HS-27A (cell line): ENCODE measurements around the gene OSM.

ENCODE experiments used
- DNase-seq: peaks from one replicate; pipeline ENCODE4 v3.0.0-alpha.2; 2012; ENCODE audit warnings: low read depth, missing footprints

Gene OSM

DNA sequence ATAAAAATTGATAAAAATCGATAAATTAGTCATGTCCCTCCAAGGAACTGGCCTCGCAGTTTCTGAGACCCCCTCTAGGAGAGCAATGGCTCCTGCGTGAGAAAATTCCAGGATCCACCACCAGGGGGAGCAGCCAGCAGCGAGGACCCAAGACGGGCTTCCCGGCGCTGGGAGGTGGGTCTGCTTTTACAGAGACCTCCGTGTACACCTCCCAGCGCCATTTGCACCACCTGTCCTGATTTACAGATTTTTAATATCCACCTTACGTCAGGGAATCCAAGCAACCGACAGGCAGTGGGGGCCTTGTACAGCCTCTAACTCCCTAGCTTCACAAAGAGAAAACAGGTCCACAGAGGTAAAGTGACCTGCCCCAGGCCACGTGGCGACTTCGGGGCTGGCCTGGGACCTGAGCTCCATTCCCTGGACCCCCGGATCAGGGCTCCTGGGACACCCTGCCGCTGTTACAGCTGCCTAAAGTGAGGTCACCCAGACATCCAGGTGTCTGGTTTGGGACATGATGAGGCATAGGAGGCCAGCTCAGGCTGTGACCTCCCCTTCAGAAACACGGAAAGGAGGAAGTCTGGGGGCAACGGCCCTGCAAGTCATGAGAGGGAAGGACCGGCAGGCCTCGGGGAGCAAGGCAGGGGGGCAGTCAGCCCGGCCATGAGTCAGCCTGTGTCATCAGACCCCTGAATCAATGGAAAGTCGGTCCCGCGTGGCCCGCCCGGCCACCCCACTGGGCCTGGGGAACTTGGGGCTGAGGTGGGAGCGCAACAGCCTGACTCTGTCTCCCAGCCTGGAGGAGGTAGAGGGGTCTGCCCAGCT, 3.5 kb downstream of the OSM start:
- no peak for DNase-seq

DNA sequence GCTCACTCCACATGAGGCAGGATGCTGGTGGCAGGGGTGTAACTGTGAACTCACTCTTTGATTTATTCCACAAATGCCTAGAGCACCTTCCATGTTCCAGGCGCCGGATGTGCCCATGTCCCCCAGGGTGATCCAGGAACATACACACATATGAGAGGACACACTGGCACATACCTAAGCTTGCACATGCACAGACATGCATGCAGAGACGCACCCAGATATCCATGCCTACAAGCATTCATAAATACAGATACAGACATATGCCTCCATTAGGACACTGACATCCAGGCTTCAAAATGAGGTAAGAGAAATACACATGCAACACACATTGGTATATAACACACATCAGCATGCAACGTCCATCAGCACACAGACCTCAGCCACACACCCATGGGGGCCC, 4.5 kb downstream of the OSM start:
- DNase-seq, result no peak

DNA sequence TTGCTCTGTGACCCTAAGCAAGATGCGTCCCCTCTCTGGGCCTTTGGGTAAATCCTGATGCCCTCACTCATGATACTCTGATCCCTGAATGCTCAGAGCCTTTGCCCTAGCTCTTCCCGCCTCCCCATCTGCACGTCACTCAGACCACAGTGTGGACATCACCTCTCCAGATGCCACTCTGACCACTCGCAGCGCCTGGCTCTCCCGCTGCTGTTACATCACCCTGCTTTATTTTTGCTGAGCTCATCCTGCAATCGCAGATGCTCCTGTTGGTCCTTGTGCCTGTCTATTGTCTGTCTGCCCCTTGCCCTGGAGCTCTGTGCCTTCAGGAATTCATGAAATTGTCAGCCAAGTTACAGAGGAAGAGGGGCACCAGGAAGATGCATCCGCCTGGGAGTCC, 5.5 kb downstream of the OSM start:
- DNase-seq, result no peak

DNA sequence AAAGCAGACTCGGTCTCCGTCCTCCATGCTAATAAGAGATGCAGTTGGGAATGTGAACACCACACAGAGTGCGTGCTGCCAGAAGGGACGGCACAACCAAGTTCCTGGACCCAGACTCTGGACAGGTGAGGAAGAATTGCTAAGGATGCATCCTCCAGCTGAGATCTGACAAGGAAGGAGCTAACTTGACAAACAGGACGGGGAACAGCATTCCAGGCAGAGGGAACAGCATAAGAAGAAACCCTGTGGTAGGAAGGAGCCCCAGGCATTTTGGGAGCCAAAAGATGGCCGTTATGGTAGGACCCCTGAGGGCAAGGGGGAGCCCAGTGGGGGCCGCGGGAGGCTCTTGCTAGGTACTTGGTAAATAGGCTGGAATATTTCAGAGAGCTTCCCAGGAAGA, 6.0 kb downstream of the OSM start:
- DNase-seq, result no peak

DNA sequence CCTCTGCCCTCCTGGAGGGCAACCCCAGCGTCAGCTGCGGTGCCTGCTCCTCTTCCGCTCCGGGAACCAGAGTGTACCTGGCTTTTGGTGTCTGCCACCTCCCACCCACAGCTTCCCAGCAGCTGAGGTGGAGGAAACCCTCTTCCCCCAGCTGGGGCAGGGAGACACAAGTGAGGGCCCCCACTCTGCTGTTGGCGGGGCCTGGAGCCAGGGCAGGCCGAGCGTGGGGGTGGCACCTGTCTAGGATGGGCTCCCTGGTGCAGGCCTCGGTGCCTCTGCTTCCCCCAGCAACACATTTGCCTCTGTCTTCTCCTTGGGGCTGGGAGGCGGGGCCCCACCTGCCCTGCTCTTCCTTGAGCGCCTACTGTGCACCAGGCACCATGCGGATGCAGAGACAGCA, 6.4 kb downstream of the OSM start:
- no peak for DNase-seq

DNA sequence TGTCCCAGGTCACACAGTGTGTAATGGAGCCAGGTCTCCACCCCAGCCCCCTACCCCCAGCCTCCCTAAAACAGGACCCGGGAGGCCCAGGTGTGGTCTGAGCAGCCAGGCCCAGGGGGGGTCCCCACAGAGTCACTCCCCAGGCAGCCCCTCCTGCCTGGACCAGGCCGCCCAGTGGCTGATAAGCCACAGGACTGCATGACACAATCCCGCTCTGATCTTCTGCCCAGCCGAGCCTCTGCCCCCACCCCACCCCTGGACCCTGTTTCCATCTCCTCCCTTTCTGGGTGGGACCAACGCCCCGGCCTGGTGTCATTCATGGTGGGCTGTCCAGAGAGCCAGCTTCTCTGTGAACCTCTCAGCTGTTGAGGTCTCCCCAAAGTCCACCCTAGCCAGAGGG, 12.3 kb downstream of the OSM start:
- DNase-seq, result no peak

DNA sequence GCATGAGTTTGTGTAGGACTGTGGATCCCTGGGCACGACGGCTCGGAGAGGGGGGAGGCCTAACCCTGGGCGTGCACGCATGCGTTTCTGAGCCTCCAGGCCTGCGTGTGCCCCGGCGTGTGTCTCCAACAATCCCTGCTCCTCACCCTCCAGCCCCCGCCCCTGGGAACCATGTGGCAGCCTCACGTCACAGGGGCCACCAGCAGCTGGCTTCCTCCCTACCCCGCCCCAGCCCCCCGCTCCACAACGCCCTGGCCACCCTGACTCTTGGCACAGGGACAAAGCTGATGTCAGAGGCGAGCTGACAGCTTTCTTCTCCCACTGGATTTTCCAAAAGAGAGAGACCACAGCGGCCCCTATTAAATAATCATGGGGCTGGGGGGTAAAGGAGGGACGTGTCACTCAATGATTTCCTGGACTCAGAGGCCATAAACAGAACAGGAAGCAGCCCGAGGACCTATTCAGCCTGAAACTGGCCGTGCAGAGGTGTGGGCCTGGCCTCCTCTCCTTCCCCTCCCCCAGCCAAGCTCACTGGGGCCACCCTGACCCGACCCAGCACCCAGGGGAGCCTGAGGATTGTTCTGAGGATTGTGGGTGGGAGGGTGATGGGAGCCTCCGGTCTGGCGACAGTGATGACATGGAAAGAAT, 13.3 kb downstream of the OSM start:
- no peak for DNase-seq

DNA sequence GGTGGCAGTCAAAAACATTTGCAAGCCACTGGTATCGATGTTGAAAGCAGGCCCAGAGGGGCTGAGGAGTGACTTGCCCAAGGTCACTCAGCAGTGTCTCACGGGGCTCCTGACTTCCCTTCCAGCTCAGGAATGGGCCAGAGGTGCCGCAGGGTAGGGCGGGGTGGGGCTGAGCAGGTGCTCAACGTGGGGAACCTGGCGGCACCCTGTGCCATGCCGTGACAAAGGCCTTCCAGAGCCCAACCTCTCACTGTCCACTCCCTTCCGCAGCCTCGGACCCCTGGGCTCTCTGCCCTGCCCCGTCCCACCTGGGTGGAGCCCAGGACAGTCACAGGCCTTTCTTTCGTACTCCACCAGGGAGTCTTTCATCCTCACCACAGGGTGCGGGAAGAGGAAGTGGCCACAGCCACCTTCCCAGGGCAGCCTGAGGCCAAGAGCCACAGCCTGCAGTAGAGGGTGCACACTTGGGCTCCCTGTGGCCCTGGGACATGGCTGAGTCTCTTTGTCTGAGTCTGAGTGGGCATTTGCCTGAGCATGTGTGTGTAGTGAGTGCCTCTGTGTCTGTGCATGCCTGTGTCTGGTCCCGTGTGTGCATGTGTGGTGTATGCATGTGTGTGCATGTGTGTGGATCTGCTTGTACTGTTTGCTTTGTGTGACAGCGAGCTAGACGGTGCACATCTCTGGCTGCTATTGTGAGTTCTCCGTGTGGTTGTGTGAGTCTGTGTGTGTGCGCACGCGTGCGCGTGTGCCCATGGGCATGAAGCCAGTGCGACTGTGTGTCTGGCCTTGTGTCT, 14.0 kb downstream of the OSM start:
- DNase-seq, result no peak

DNA sequence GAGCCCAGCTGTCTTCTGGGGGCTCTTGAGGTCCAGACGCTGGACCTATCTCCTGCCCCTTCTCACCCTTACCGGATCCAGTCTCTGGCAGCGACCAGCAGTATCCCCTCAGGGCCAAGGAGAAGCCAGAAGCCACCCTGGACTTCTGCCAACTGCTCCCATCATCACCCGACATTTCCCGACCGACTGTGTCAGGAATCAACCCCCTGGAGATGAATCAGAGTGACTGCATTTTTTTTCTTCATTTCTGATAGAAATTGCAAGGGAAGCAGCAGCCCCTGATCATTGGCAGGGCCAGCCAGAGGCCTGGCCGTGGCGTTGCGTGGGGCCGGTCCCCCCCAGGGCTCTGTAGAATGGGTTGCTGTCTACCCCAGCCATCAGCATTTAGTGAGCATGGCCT, 14.9 kb downstream of the OSM start:
- no peak for DNase-seq

DNA sequence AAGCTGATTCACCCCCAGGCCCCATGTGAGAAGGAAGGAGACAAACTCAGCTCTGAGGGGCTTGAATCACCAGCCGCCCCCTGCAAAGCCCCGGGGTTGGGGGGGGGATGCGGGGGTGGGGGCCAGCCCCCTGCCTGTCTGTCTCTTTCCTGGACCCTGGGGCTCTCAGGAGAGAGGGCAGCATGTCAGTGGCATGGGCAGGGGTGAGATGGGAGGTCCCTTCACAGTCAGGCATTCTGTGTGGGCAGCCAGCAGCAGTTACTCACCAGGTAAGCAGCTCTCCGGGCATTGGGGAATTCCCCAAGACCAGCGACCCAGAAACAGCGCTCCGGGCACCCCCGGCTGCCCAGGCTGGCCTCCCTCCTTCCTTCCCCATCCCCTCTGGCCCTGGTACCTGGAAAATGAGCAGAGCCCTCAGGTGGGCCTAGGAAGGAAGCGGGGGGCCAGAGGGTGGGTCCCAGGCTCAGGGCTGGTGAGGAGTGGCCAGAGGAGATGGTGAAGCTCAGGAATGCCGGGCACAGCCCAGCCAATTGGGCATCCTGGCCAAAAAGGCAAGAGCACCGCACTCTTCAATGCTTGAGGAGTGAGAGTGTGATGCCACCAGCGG, 15.9 kb downstream of the OSM start:
- no peak for DNase-seq

DNA sequence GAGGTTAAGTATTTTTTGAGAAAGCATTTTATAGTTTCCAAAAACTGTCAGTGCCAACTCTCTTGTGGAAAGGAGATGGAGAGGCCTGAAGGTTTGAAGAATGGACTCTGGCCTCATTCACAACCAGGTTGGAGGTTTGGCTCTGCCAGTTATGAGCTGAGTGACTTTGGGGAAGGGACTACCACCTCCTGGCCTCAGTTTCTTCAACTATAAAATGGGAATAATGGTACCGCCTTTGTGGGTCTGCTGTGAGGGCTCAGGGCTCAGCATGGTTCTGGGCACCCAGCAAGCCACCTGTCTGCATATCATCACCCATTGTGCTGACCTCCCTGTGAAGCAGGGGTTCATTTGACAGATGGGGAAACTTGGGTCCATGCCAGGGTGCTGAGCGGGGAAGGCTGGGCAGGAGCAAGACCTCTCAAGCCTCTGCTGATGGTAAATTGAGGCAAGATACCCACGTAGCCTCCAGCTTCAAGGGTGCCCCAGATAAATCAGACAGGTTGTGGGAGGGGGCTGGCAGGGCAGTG, 16.5 kb downstream of the OSM start:
- DNase-seq, result no peak

DNA sequence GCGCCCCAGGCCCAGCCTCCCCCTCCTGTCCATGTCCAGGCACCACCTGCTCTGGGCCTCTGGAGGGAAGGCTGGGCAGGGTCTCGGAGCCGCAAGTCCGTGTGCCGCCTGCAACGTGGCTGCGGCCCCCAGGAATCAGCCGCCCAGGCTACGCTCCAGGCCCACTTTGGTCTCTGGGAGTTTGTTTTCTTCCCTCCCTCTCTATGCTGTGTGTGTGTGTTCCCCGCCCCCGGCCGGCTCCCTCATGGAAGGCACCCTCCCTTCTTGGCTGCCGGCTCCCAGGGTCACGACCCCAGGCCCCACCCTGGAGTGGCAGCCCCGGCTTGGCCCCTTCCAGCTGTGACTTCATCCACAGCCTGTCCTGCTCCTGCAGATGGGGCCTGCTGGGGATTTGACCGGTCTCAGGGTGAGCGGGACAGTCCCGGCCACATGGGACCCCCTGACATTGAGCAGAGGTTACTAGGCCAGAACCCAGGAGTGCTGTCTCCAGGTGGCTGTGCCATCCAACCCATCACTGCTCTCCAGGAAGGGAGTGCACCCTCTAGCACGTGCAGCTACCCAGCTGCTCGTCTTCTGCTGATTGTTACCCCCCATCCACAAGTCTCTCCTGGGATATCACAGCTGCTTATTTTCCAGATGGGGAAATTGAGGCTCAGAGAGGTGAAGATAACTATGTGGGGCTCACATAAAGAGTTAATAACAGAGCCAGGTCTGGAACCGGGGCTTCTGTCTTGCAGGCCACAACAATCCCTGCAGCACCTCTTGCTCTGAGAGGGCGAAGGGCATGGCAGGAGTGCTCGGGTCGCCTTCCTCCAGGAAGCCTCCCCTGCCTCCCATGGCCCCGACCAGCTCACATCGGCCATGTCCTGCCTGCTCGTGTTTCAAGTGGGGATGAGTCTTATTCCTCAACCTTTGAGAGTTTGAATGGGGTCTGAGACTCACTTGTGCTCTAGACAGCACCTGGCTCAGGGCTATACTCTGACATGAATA, 17.3 kb downstream of the OSM start:
- DNase-seq, result no peak

DNA sequence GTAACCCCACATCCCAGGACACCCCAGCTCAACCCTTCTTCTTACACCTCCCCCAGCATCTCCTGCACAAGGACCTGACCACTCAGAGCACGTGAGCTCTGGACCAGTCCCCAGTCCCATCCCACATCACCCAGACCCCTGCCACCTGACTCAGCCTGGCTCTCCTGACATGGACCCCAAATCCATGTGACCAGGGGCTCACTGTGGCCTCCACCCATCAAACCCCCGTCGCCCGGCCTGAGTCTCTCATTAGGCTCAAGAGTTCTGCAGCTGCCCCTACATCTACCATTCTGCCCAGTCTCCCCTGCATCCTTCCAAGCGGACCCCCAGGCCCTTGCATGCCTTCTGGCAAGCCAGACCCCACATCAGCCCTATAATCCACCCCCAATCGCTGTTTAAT, 18.2 kb downstream of the OSM start:
- DNase-seq, result no peak

DNA sequence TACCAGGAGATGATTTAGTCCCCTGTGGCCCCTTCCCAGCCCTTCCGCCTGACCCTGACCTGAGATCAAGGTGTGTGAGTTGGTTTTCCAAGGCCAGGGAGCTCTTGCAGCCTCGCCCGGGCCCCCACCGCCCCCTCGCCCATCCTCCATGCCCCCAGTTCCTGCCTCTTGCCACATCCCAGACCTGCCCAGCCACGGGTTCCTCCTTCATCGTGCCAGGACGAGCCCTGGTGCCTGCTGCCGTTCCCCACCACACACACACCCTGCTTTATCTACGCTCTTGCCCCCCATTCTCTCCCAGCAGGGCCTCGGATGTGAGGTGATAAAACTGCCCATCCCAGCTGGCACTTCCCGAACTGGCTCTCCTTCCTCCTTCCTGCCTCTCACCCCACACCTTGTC, 18.7 kb downstream of the OSM start:
- DNase-seq, result no peak

DNA sequence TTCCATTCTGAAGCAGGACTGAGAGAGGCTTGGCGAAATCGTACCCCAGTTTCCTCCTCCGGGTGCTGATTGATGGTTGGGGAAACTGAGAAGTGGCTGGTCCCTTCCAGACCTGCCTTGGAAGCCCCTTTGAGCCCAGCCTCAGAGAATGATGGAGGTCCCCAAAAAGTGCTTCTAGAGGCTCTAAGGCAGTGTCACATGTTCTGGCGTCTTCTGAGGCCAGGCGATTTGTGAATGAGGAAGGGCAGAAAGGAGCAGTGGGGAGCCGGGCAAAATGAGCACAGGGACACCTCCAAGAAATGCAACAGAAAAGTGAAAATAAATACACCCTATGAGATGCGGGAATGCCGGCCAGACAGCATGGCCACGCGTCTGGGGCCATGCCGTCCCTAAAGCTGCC, 19.1 kb downstream of the OSM start:
- no peak for DNase-seq

DNA sequence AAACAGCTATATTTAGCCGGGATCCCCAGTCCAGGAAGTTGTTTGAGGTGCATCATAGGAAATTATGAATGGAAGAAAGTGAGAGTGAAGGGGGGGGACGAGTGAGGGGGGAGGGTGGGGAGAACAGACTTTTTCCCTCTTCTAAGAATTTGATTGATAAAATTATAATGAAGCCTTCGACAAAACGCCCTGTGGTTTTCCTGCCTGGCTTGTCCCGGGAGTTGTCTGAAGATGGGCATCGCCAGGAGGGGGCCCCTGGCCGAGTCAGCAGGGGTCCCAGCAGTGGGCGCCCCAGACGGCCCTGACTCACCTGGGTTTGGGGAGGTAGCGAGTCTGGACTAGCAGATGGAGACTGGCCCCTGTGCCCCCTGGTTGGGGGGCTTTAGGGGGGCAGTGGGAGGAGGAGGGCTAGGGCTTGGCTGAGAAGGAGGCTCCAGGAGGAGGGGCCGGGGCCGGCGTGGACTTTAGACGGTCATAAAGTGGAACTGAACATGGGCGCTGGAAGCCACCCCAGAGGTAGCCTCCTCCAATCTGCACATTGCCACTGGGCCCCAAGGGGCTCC, 19.8 kb downstream of the OSM start:
- DNase-seq, result no peak

DNA sequence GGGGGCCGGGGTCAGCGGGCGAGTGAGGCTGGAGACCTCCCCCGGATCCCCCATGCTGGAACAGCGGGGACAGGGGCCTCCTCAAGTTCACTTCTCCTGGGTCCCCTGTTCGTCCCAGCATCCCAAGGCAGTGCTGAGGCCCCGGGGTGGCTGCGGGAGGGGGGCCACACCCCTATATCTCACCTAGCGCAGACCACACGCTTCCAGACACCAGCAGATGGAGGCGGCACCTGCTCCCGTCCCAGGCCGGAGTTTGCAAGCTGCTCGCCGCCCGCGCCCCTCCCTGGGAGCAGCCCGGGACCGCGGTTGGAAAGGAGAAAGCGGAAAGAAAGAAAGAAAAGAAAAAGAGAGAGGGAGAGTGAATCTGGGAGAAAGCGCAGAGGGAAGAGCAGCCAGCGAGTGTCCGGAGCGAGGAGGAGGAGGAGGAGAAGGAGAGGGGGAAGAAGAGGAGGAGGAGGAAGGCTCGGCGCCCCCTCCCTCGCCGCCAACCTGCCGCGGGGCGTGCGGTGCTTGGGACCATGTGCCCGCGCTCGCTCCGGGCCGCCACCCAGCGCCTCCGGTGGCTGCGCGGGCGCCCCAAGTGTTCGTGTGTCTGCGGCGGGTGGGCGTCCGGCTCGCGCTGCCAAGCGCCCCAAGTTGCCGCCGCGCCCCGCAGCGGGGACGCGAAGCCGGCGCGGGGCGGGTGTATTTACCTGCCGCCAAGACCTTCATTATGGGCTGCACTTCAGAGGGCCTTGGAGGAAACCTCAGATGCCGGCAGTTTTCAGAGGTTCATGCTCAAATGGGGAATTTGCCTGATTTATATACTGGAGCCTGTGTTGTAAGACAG, 20.5 kb downstream of the OSM start, which contains the start of gene LIF:
Gene LIF (minus strand): TSS at position 775 of the 829 bp plus-strand sequence. CDS start 64 bp downstream, at position 711.
- DNase-seq, result no peak

DNA sequence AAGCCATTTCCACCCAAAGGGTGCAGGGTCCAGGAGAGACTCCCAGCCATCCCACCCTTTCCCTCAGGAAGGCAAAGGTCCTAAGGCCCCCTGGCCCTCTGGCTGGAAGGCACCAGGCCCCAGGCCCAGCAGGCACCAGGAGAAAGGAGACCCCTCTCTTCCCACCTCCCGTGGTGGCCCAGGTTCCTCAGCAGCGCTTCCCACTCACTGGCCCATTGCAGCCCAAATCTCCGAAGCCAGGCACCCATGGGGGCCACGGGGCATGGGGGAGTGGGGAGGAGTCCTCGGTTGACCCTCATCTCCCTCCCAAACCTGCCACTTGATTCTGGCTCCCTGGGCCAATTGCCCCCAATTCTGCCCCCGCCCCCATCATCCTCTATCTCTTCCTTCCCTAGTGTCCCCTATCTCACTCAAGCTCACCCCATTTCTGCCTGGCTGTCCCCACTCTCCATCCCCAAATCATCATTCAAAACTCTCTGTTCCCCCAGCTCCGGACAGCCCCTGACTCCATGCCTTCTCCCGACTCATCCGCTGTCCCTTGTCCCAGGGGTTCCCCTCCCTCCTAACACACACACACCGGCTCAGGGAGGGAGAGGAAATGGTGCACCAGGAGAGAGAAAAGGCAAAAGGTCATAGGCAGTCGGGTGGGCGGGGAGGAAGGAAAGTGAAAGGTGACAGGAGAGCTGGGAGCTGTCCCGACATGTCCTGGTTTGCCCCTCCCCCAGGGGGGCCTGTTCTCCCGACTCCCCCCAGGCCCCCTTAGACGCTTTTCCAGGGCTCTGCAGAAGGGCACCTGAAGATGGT, 21.3 kb downstream of the OSM start:
- no peak for DNase-seq

DNA sequence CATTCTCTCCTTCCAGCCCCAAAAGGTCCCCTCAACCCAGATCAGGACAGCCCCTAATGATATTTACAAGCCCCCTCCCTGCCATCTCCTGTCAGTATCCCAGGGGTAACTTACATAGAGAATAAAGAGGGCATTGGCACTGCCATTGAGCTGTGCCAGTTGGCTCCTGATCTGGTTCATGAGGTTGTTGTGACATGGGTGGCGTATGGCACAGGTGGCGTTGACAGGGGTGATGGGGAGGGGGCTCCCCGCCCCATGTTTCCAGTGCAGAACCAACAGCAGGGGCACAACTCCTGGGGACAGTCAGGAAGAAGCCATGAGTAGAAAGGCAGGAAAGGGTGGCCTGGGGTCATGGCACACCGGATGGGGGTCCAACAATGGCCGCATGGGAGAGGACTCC, 22.0 kb downstream of the OSM start:
- DNase-seq, result no peak
